HG03342 (cell line): ENCODE results near the gene USP48.

ENCODE experiments used
- ATAC-seq: cut with Tn5 transposase; IDR thresholded peaks from one replicate; pipeline ENCODE4 v1.9.1; 2021; ENCODE audit warnings: mild to moderate bottlenecking, moderate library complexity; ENCODE audit not compliant: unreplicated experiment

Gene USP48

GRCh38 chr1:21655259-21655658 is 127.7 kb downstream of the USP48 start:
- no peak for ATAC-seq

- ATAC-seq = no peak
These were observed 128.7 kb downstream of the USP48 start for GRCh38 chr1:21654209-21654608.

- no peak for ATAC-seq
These were observed 129.2 kb downstream of the USP48 start for GRCh38 chr1:21653744-21654100.

- ATAC-seq = no peak
These were observed 129.8 kb downstream of the USP48 start for GRCh38 chr1:21652937-21653743.

- no peak for ATAC-seq
These were observed 130.6 kb downstream of the USP48 start for GRCh38 chr1:21652101-21652936.

- no peak for ATAC-seq
These were observed 131.5 kb downstream of the USP48 start for GRCh38 chr1:21651214-21652042.

- no peak for ATAC-seq
These were observed 132.5 kb downstream of the USP48 start for GRCh38 chr1:21650400-21650799.

GRCh38 chr1:21649315-21649714 is 133.6 kb downstream of the USP48 start:
- no peak for ATAC-seq

- no peak for ATAC-seq
These were observed 134.2 kb downstream of the USP48 start for GRCh38 chr1:21648791-21649190.

- no peak for ATAC-seq
These were observed 134.6 kb downstream of the USP48 start for GRCh38 chr1:21648352-21648730.

GRCh38 chr1:21647431-21648351 is 135.3 kb downstream of the USP48 start:
- no peak for ATAC-seq

GRCh38 chr1:21645550-21645949 is 137.4 kb downstream of the USP48 start:
- ATAC-seq = no peak

GRCh38 chr1:21644906-21645305 is 138.0 kb downstream of the USP48 start:
- no peak for ATAC-seq

GRCh38 chr1:21644348-21644747 is 138.6 kb downstream of the USP48 start:
- ATAC-seq = no peak

- ATAC-seq = no peak
These were observed 139.3 kb downstream of the USP48 start for GRCh38 chr1:21643624-21644023.

GRCh38 chr1:21641967-21642739 is 140.8 kb downstream of the USP48 start:
- ATAC-seq = no peak

- ATAC-seq = no peak
These were observed 141.4 kb downstream of the USP48 start for GRCh38 chr1:21641537-21641936.

- no peak for ATAC-seq
These were observed 141.9 kb downstream of the USP48 start for GRCh38 chr1:21641076-21641475.

- ATAC-seq = no peak
These were observed 142.3 kb downstream of the USP48 start for GRCh38 chr1:21640653-21641052.
